GM10248 (cell line): ENCODE measurements around the gene GHR.
"Not testable (repeated sequence)": the region's sequence is repeated elsewhere in the genome, so short reads cannot be mapped to it uniquely, and the experiment has no call there.

ENCODE experiments used
- CTCF ChIA-PET: fragments of 300-600 bp; sonication (Branson Sonifier 250); formaldehyde crosslinking; extraction: SDS; loops from one replicate; lab custom pipeline; 2021; ENCODE audit warnings: antibody characterized with exemption; lab: Yijun Ruan, JAX
- POLR2A ChIA-PET: fragments of 350-650 bp; sonication (Branson Sonifier 250); formaldehyde crosslinking; extraction: SDS; loops from one replicate; lab custom pipeline; 2020; ENCODE audit warnings: antibody characterized with exemption; lab: Yijun Ruan, JAX
- DNase-seq: peaks from one replicate; pipeline ENCODE4 v3.0.0; 2012; ENCODE audit errors: extremely low spot score
- CTCF ChIP-seq: IDR thresholded peaks from 2 replicates; pipeline ENCODE4 v1.5.1; 2012; ENCODE audit warnings: mild to moderate bottlenecking, low read depth; ENCODE audit errors: extremely low read depth, missing control alignments, control extremely low read depth

The GHR gene

GRCh38 chr5:42677156-42677842 is 254.1 kb downstream of the GHR start:
- DNase-seq = no peak
- ChIA-PET CTCF (interaction anchor here (1.2 to 1.3 kb wide), 3 partner anchors 9 to 71 kb away, joined by 3 to 4 read pairs (median 3); no protein-coding TSS in a partner anchor), POLR2A (no interaction called here)
- no peak for TF ChIP-seq CTCF

- TF ChIP-seq CTCF = no peak
- ChIA-PET CTCF (no interaction called here), POLR2A (no interaction called here)
- DNase-seq = no peak
Measured at GRCh38 chr5:42680046-42680445, 256.8 kb downstream of the GHR start.

- POLR2A ChIA-PET = not testable (repeated sequence)
Measured at GRCh38 chr5:42685078-42685477, 261.8 kb downstream of the GHR start.

GRCh38 chr5:42689391-42689790 is 266.2 kb downstream of the GHR start:
- TF ChIP-seq CTCF = no peak
- ChIA-PET CTCF (interaction anchor here (1.1 kb wide), 1 partner anchor 31 kb away, joined by 4 read pairs; no protein-coding TSS in a partner anchor), POLR2A (no interaction called here)
- DNase-seq = no peak

More at GRCh38 chr5:42685078-42685477, 261.8 kb downstream of the GHR start:
- DNase-seq, CTCF ChIA-PET: not testable (repeated sequence)

- CTCF ChIA-PET = interaction anchor here (1.5 kb wide), 1 partner anchor 9 kb away, joined by 4 read pairs; no protein-coding TSS in a partner anchor
- TF ChIP-seq CTCF = no peak
- POLR2A ChIA-PET = no interaction called here
- DNase-seq = no peak
Measured at GRCh38 chr5:42691413-42691937, 268.2 kb downstream of the GHR start.

GRCh38 chr5:42701351-42702059 is 278.3 kb downstream of the GHR start:
- no peak for TF ChIP-seq CTCF
- POLR2A ChIA-PET = no interaction called here
- CTCF ChIA-PET = no interaction called here
- no peak for DNase-seq

- ChIA-PET CTCF (no interaction called here), POLR2A (no interaction called here)
- no peak for TF ChIP-seq CTCF
- no peak for DNase-seq
Measured at GRCh38 chr5:42703238-42703637, 280.0 kb downstream of the GHR start.
